Measurements from ENCODE around the gene HNRNPK. TPM values are rescaled to one million over a fixed set of nuclear protein-coding genes. Genes with fewer than 3 reads are reported as not detected.
A peak's percentile ranks its signal among the peaks of the same experiment; 100 is the strongest.

Gene HNRNPK
- total RNA-seq, 1 donor from 2014 or later, result 921 TPM

GRCh38 chr9:83971485-83971884 is 8.5 kb downstream of the HNRNPK start:
- H3K27me3 Mint-ChIP-seq (ENCODE audit: low read depth), result peaks cover 2% of the 10 kb centered on the region
- no peak overlapping the region for H3K27ac Mint-ChIP-seq (ENCODE audit: unreplicated experiment)
- H3K4me3 Mint-ChIP-seq, result no peak overlapping the region
- H3K9me3 Mint-ChIP-seq, result no peaks in the 10 kb centered on the region
- TF ChIP-seq CTCF (conservative IDR thresholded peaks at IDR 0.05), result no peak
- peaks cover 61% of the 10 kb centered on the region for H3K36me3 Mint-ChIP-seq (ENCODE audit: low read depth)
- H3K4me1 Mint-ChIP-seq, result peaks cover 33% of the 10 kb centered on the region
- no peak for DNase-seq (ENCODE audit: low read depth, low spot score)

- DNase-seq (ENCODE audit: low read depth, low spot score), result no peak
- peaks cover 3% of the 10 kb centered on the region for H3K27me3 Mint-ChIP-seq (ENCODE audit: low read depth)
- peaks cover 25% of the 10 kb centered on the region for H3K4me1 Mint-ChIP-seq
- H3K4me3 Mint-ChIP-seq, result no peak overlapping the region
- no peak overlapping the region for H3K27ac Mint-ChIP-seq (ENCODE audit: unreplicated experiment)
- no peak for TF ChIP-seq CTCF (conservative IDR thresholded peaks at IDR 0.05)
- H3K9me3 Mint-ChIP-seq, result no peaks in the 10 kb centered on the region
- peaks cover 47% of the 10 kb centered on the region for H3K36me3 Mint-ChIP-seq (ENCODE audit: low read depth)
These were observed 10.4 kb downstream of the HNRNPK start for GRCh38 chr9:83969602-83970001.

GRCh38 chr9:83967073-83967472 is 12.9 kb downstream of the HNRNPK start:
- TF ChIP-seq CTCF (conservative IDR thresholded peaks at IDR 0.05), result no peak
- Mint-ChIP-seq H3K4me3 (no peak overlapping the region), H3K27ac (ENCODE audit: unreplicated experiment) (no peak overlapping the region), H3K27me3 (ENCODE audit: low read depth) (peaks cover 5% of the 10 kb centered on the region), H3K4me1 (peaks cover 17% of the 10 kb centered on the region), H3K36me3 (ENCODE audit: low read depth) (peaks cover 33% of the 10 kb centered on the region), H3K9me3 (no peaks in the 10 kb centered on the region)
- DNase-seq (ENCODE audit: low read depth, low spot score), result no peak

- DNase-seq (ENCODE audit: low read depth, low spot score), result no peak
- TF ChIP-seq CTCF (conservative IDR thresholded peaks at IDR 0.05), result no peak
- no peaks in the 10 kb centered on the region for H3K9me3 Mint-ChIP-seq
- peaks cover 24% of the 10 kb centered on the region for H3K36me3 Mint-ChIP-seq (ENCODE audit: low read depth)
- no peak overlapping the region for H3K27ac Mint-ChIP-seq (ENCODE audit: unreplicated experiment)
- no peak overlapping the region for H3K4me3 Mint-ChIP-seq
- peaks cover 14% of the 10 kb centered on the region for H3K4me1 Mint-ChIP-seq
- peaks cover 5% of the 10 kb centered on the region for H3K27me3 Mint-ChIP-seq (ENCODE audit: low read depth)
These were observed 13.8 kb downstream of the HNRNPK start for GRCh38 chr9:83966209-83966582.

GRCh38 chr9:83965350-83966208 is 14.4 kb downstream of the HNRNPK start:
- Mint-ChIP-seq H3K36me3 (ENCODE audit: low read depth) (peaks cover 19% of the 10 kb centered on the region), H3K4me3 (peak overlapping the region; percentile 27), H3K9me3 (no peaks in the 10 kb centered on the region), H3K4me1 (peaks cover 14% of the 10 kb centered on the region), H3K27ac (ENCODE audit: unreplicated experiment) (no peak overlapping the region), H3K27me3 (ENCODE audit: low read depth) (peaks cover 5% of the 10 kb centered on the region)
- no peak for TF ChIP-seq CTCF (conservative IDR thresholded peaks at IDR 0.05)
- DNase-seq (ENCODE audit: low read depth, low spot score), result no peak
